Measurements from ENCODE around the gene HCN1. TPM values are rescaled to one million over a fixed set of nuclear protein-coding genes. Genes with fewer than 3 reads are reported as not detected.

Gene HCN1
- total RNA-seq, result not detected

DNA sequence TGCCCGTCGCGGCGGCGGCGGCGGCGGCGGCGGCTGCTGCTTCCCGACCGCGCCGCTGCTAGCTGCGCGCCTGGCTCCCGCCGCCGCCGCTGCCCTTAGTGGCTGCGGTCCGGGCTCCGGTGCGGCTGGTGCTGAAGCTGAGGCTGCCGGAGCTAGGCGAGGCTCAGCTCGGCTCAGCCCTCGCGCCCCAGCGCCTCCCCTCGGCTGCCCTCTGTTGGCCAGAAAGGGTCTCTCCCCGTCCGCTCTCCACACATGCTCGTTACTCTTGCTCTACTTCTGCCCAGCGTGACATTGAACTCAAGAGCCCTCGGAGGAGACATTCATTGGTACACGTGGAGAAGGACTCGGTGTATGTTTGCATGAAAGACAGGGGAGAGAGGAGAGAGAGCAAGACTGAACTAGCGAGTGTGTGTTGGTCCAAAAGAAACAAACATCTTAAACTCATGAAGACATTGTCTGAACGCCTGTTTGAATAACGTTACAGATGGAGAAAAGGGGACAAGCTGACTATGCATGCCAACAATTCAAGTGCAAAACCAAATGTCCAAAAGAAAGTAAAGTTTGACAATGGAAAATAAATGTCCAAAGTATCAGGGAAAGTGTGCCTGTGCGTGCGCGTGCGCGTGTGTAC lies at the start of gene HCN1:
HCN1 (minus strand) TSS at position 175 of the 631 bp plus-strand sequence.

